Measurements from ENCODE around the gene SIVA1.

Gene SIVA1

DNA sequence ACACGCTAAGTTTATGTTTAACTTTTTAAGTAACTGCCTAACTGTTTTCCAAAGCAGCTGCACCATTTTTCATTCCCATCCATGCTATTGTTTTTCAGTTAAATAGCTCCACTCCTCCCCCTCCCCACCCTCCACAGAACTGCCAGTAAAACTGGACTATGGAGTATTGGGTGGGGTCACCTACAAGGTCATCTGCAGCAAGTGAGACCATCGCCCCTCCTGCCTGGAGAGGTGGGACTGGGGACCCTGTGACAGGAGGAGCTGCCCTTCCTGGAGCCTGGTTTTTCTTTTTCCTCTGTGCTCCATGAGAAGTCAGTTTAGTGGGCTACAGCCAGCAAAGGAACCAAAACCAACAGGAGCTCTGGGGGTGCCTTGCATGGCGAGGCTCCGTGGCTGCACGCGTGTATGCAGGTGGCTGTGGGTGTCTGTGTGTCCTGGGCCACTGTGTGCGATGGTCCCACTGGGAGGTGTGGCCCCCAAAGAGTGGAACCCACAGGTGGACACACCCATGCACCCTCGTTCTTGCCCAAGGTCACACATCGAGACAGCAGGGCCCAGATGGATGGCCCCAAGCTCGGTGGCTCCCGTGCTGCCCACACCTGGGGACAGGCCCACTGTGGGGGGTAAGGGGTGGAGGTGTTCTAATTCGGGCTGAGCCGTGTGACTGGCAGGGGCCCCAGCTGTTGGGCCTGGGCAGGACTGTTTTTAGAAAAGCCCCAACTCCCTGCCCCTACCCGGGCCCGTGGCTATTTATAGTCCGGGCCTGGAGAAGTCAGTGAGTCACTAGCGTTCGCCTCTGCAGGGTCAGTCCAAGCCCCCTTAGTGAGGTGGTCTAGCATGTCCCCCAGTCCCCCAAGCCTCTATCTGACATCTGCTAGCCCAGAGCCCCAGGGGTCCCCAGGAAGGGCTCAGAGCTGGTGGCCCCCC lies 31.2 kb upstream of the SIVA1 start:
- no peak for TF ChIP-seq CTCF (IDR thresholded peaks at IDR 0.05; ENCODE audit: insufficient read depth, missing control alignments)
- DNase-seq (ENCODE audit: insufficient read length, low spot score) (no peak), FAIRE-seq (no peak)

- no peak for FAIRE-seq
- TF ChIP-seq CTCF (IDR thresholded peaks at IDR 0.05; ENCODE audit: insufficient read depth, missing control alignments): no peak
These were observed 29.9 kb upstream of the SIVA1 start for GRCh38 chr14:104722938-104723650.

GRCh38 chr14:104723651-104724406 lies 29.1 kb upstream of the SIVA1 start, which contains the start of gene ADSS1:
ADSS1 (plus strand) TSS chr14:104724229; CDS start chr14:104724271, 42 bp downstream.
- DNase-seq (ENCODE audit: insufficient read length, low spot score) (peak; percentile 92), FAIRE-seq (no peak)
- peak; percentile 37 for TF ChIP-seq CTCF (IDR thresholded peaks at IDR 0.05; ENCODE audit: insufficient read depth, missing control alignments)

More at GRCh38 chr14:104722938-104723650, 29.9 kb upstream of the SIVA1 start:
- DNase-seq (ENCODE audit: insufficient read length, low spot score): no peak

GRCh38 chr14:104724407-104724980 lies 28.5 kb upstream of the SIVA1 start:
- TF ChIP-seq CTCF (IDR thresholded peaks at IDR 0.05; ENCODE audit: insufficient read depth, missing control alignments): no peak
- FAIRE-seq (no peak), DNase-seq (ENCODE audit: insufficient read length, low spot score) (no peak)

DNA sequence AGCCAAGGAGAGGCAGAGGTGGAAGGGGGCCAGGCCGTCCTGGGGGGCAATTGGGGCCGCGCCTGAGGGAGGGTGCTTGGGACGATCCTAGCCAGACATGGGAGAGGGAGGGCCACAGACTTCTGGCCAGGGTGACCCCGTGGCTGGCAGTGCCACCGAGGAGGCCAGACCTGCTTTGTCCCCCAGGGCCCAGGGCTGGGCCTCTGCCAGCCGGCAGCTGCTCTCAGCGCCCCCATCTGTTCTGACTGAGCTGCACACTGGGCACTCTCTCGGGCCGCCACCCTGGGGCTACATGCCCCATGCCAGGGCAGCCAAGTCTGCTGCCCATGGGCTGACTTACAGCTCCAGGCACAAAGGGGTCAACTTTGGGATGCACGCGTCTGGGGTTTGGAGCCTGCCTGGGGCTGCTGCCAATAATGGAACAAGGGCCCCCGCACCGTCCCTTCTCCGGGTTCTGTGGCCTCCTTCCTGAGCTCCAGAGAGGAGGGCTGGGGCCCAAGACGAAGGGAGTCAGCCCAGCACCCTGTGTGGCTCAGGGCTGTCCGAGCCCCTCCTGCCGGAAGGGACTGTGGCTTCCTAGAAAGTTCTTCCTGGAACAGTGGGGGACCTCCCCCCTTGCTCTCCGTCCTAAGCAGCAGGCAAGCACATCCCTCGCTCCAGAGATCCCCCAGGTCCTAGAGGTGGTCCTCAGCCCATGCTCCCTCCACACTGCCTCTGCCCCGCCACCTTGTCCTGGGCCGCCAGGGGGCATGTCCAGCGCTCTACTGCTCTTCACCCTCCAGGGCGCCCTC lies 27.8 kb upstream of the SIVA1 start:
- TF ChIP-seq CTCF (IDR thresholded peaks at IDR 0.05; ENCODE audit: insufficient read depth, missing control alignments): peak; percentile 7
- FAIRE-seq (no peak), DNase-seq (ENCODE audit: insufficient read length, low spot score) (no peak)
